ENCODE results near the gene LRIT3.

DNA sequence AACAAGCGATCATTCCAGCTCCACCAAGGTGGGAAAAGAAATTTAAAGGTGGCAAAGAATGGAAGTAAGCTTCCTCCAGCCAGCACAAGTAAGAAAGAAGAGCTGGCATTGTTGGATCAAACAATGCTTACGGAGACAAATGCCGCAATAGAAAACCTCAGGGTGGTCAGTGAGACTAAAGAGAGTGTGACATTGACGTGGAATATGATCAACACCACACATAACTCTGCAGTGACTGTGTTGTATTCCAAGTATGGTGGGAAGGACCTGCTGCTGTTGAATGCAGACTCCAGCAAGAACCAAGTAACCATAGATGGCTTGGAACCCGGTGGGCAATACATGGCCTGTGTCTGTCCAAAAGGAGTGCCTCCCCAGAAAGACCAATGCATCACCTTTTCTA, 22.2 kb downstream of the LRIT3 start:
- TF ChIP-seq CTCF (conservative IDR thresholded peaks at IDR 0.05; ENCODE audit: low read depth, low read length), result no peak
- no peak for TF ChIP-seq EZH2 (IDR thresholded peaks at IDR 0.05; ENCODE audit: low read length, unreplicated experiment)
